Chondrocyte (in vitro differentiated cells): ENCODE measurements around the gene ADAM12. TPM values are rescaled to one million over a fixed set of nuclear protein-coding genes. Genes with fewer than 3 reads are reported as not detected.

Experiments
- DNase-seq: peaks from one replicate; pipeline ENCODE4 v3.0.0; 2021; ENCODE audit warnings: mixed read lengths, low spot score
- H3K27ac Mint-ChIP-seq: one replicate; pipeline ENCODE4 v1.8.0; 2021; ENCODE audit warnings: mild to moderate bottlenecking, moderate library complexity, mixed read lengths; ENCODE audit not compliant: unreplicated experiment
- H3K27me3 Mint-ChIP-seq: 2 replicates; pipeline ENCODE4 v1.8.0; 2021; ENCODE audit warnings: low read depth, mixed read lengths
- H3K36me3 Mint-ChIP-seq: 2 replicates; pipeline ENCODE4 v1.8.0; 2021; ENCODE audit warnings: low read depth, mixed read lengths
- H3K4me1 Mint-ChIP-seq: 2 replicates; pipeline ENCODE4 v1.8.0; 2021; ENCODE audit warnings: low read depth, mild to moderate bottlenecking, mixed read lengths
- H3K4me3 Mint-ChIP-seq: one replicate; pipeline ENCODE4 v1.8.0; 2021; ENCODE audit warnings: mild to moderate bottlenecking, moderate library complexity, mixed read lengths; ENCODE audit not compliant: unreplicated experiment
- H3K9me3 Mint-ChIP-seq: 2 replicates; pipeline ENCODE4 v1.8.0; 2021; ENCODE audit warnings: low read depth, mixed read lengths
- CTCF ChIP-seq: fragments of 200-600 bp; sonication (generic); IDR thresholded peaks from 2 replicates; pipeline ENCODE4 v1.5.0; 2021; ENCODE audit warnings: antibody characterized with exemption, mild to moderate bottlenecking, moderate library complexity
- total RNA-seq: library from RNA; stranded (reverse); gene quantifications from 3 replicates; pipeline ENCODE4 v1.2.1, GENCODE V29; 2021

ADAM12 gene
- total RNA-seq, 1 donor from 2014 or later, result 175 TPM

DNA sequence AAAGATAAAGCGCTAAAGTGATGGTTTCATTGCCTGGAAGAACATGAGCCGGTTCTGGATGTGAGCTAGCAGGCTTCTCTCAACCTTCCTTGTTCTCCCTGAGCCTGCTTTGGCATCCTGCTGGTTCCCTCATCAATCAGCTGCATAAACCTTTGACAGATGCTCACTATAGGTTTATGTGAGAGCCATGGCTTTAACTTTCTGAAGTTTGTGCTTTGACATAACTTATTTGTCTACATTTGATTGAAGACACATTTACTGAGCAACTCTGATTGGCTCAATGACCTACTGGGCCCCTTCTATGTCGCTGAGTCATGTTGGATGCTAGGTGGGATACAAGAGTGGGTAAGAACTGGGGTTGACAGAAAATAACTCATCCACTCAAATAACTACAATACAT lies 192.0 kb downstream of the ADAM12 start:
- no peaks in the 10 kb centered on the region for H3K27me3 Mint-ChIP-seq
- peaks cover 49% of the 10 kb centered on the region for H3K4me1 Mint-ChIP-seq
- H3K36me3 Mint-ChIP-seq, result no peaks in the 10 kb centered on the region
- no peak for DNase-seq
- no peaks in the 10 kb centered on the region for H3K9me3 Mint-ChIP-seq
- H3K27ac Mint-ChIP-seq, result no peak overlapping the region
- H3K4me3 Mint-ChIP-seq, result no peak overlapping the region
- TF ChIP-seq CTCF, result no peak

- peaks cover 4% of the 10 kb centered on the region for H3K36me3 Mint-ChIP-seq
- H3K4me3 Mint-ChIP-seq, result no peak overlapping the region
- no peaks in the 10 kb centered on the region for H3K27me3 Mint-ChIP-seq
- TF ChIP-seq CTCF, result no peak
- H3K27ac Mint-ChIP-seq, result no peak overlapping the region
- DNase-seq, result no peak
- H3K9me3 Mint-ChIP-seq, result no peaks in the 10 kb centered on the region
- H3K4me1 Mint-ChIP-seq, result peaks cover 9% of the 10 kb centered on the region
These were observed 197.1 kb downstream of the ADAM12 start for GRCh38 chr10:126191192-126191591.

DNA sequence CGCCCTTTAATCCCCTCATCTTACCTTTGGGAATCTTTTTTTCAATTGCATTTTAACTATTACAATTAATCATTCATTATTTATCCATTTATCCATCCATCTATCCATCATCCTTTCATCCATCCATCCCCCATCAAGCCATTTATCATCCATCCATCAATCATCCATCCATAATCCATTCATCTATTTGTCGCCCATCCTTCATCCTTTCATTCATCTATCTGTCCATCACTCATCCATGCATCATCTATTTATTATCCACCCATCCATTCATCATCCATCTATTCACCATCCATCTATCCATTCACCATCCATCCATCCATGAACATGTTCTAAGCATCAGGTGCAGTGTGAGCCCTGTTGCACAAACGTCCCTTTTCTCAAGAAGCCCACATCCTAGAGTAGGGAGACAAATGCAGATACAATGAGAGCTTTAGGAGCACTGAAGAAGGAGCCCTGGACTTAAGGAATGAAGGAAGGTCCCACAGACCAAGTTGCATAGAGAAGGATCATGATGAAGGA lies 199.5 kb downstream of the ADAM12 start:
- no peak overlapping the region for H3K27ac Mint-ChIP-seq
- H3K4me3 Mint-ChIP-seq, result no peak overlapping the region
- DNase-seq, result no peak
- peaks cover 6% of the 10 kb centered on the region for H3K36me3 Mint-ChIP-seq
- peaks cover 21% of the 10 kb centered on the region for H3K4me1 Mint-ChIP-seq
- TF ChIP-seq CTCF, result no peak
- H3K9me3 Mint-ChIP-seq, result no peaks in the 10 kb centered on the region
- no peaks in the 10 kb centered on the region for H3K27me3 Mint-ChIP-seq

DNA sequence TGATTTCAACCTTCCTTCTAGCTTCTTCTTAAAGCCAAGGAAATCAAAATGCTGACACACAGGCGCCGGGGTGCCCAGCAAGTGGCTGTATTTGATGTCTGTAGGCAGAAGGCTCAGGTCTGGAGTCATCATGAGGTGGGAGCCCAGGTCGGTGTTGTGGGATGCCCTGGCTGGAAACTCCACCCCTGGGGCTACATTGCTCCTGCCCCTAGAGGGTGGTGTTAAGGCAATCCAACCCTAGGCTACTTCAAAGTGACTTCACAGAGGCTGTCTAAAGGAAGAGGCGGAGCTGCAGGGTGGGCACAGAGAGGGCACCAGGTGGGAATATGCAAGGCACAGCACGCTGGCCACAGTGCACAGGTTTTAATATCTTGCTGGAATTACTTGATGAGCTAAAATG lies 200.9 kb downstream of the ADAM12 start:
- DNase-seq, result no peak
- H3K4me1 Mint-ChIP-seq, result peaks cover 24% of the 10 kb centered on the region
- H3K4me3 Mint-ChIP-seq, result no peak overlapping the region
- no peaks in the 10 kb centered on the region for H3K9me3 Mint-ChIP-seq
- H3K36me3 Mint-ChIP-seq, result peaks cover 6% of the 10 kb centered on the region
- no peak overlapping the region for H3K27ac Mint-ChIP-seq
- no peaks in the 10 kb centered on the region for H3K27me3 Mint-ChIP-seq
- TF ChIP-seq CTCF, result no peak

GRCh38 chr10:126186766-126187165 lies 201.5 kb downstream of the ADAM12 start:
- DNase-seq, result no peak
- no peak overlapping the region for H3K27ac Mint-ChIP-seq
- TF ChIP-seq CTCF, result no peak
- H3K27me3 Mint-ChIP-seq, result no peaks in the 10 kb centered on the region
- no peak overlapping the region for H3K4me3 Mint-ChIP-seq
- peaks cover 6% of the 10 kb centered on the region for H3K36me3 Mint-ChIP-seq
- H3K4me1 Mint-ChIP-seq, result peaks cover 30% of the 10 kb centered on the region
- H3K9me3 Mint-ChIP-seq, result no peaks in the 10 kb centered on the region
